ENCODE measurements around the gene CRACR2B. TPM values are rescaled to one million over a fixed set of nuclear protein-coding genes. Genes with fewer than 3 reads are reported as not detected.
A peak's percentile ranks its signal among the peaks of the same experiment; 100 is the strongest.

CRACR2B gene
- total and polyA plus RNA-seq, 10 of the 15 experiments (the other 5 are each of a cell fraction or from before 2014, with no cell fraction given), result 0.10 to 33.7 (median 12.7) TPM

- no peak for TF ChIP-seq YBX1 (IDR thresholded peaks at IDR 0.05)
- peak; percentile 10; the same call in 1 of the 2 replicates for TF ChIP-seq PAX5 (IDR thresholded peaks at IDR 0.05; ENCODE audit: borderline replicate concordance, low read depth, low read length)
- TF ChIP-seq, protein P1, sequence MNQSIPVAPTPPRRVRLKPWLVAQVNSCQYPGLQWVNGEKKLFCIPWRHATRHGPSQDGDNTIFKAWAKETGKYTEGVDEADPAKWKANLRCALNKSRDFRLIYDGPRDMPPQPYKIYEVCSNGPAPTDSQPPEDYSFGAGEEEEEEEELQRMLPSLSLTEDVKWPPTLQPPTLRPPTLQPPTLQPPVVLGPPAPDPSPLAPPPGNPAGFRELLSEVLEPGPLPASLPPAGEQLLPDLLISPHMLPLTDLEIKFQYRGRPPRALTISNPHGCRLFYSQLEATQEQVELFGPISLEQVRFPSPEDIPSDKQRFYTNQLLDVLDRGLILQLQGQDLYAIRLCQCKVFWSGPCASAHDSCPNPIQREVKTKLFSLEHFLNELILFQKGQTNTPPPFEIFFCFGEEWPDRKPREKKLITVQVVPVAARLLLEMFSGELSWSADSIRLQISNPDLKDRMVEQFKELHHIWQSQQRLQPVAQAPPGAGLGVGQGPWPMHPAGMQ (IDR thresholded peaks at IDR 0.05; ENCODE audit: borderline replicate concordance), result no peak
- TF ChIP-seq HDAC6 (IDR thresholded peaks at IDR 0.05; ENCODE audit: unreplicated experiment), result no peak
- TF ChIP-seq STAT1 (conservative IDR thresholded peaks at IDR 0.05), result no peak; the same call in 1 of the 2 replicates
- TF ChIP-seq USF2 (IDR thresholded peaks at IDR 0.05; ENCODE audit: borderline replicate concordance, low read depth, low read length), result no peak; the same call in 1 of the 2 replicates
- peak; percentile 80 for TF ChIP-seq PKNOX1 (IDR thresholded peaks at IDR 0.05)
- peak; percentile 97 for TF ChIP-seq POLR2AphosphoS5 (IDR thresholded peaks at IDR 0.05; ENCODE audit: low read length)
- TF ChIP-seq RELA (IDR thresholded peaks at IDR 0.05; ENCODE audit: borderline replicate concordance, partially characterized antibody), result peak; percentile 66
- no peak for TF ChIP-seq HDAC2 (IDR thresholded peaks at IDR 0.05)
- peak; percentile 73 for TF ChIP-seq RUNX3 (IDR thresholded peaks at IDR 0.05; ENCODE audit: low read length)
- peak; percentile 83 for TF ChIP-seq HCFC1 (IDR thresholded peaks at IDR 0.05; ENCODE audit: low read length)
- peak; percentile 97 for TF ChIP-seq TAF1 (IDR thresholded peaks at IDR 0.05; ENCODE audit: borderline replicate concordance, low read depth, low read length)
- no peak for TF ChIP-seq PRDM15 (CRISPR knock-in tag; IDR thresholded peaks at IDR 0.05)
- TF ChIP-seq, protein P2, sequence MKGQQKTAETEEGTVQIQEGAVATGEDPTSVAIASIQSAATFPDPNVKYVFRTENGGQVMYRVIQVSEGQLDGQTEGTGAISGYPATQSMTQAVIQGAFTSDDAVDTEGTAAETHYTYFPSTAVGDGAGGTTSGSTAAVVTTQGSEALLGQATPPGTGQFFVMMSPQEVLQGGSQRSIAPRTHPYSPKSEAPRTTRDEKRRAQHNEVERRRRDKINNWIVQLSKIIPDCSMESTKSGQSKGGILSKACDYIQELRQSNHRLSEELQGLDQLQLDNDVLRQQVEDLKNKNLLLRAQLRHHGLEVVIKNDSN (IDR thresholded peaks at IDR 0.05; ENCODE audit: borderline replicate concordance, extremely low read length, insufficient read depth, low read depth, low read length), result no peak
- 0 out of 2 replicates have a peak, but pooled peaks have one; percentile 50 for TF ChIP-seq FOXK2 (IDR thresholded peaks at IDR 0.05)
- TF ChIP-seq CREB1 (IDR thresholded peaks at IDR 0.05; ENCODE audit: low read depth), result peak; percentile 99
- TF ChIP-seq POLR2AphosphoS2 (IDR thresholded peaks at IDR 0.05; ENCODE audit: low read depth, low read length), result peak; percentile 72; the same call in 1 of the 2 replicates
Measured at GRCh38 chr11:809287-810039, 18.3 kb upstream of the CRACR2B start, which contains the start of gene RPLP2 (continued).
